ENCODE measurements around the gene ST7.
"Not testable (repeated sequence)": the region's sequence is repeated elsewhere in the genome, so short reads cannot be mapped to it uniquely, and the experiment has no call there.

ST7 gene

DNA sequence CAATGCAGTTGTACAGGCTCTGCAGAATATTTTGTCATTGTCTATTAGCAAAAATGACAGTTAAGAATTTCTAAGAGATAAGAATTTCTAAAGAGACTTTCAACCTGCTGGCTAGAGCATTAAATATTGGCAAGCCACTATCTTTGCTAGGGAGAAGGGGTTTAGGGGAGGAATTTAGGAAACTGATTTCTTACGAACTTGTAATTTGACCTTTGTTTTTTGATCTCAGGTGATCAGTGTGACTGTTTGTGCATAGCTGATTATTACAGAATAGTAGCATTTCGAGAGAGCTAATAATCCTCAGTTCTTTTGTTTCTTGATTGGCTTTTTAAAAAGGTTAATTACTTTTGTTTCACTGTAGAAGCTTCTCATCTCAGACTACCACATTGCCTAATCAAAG is 68.1 kb downstream of the ST7 start:
- in situ Hi-C loops (cut with MboI; ENCODE audit: low sequenced_read_pairs): no loop called here

DNA sequence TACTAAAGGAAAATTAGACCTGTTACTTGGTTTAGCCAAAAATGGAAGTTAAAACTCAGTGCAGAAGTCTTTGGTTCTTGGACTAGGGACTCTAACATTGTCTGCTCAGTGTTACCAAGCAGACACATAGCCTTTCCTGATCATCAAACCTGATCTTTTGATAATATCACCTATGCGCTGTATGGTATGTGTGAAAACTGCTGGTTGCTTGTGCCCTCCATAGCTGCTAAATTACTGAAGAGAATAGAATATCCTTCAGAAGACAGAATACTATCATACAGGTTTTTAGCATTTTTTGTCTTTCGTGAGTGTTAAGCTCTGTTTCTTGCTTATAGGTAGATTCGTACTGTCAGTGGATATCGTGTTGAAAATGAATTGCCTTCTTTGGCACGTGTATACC is 68.7 kb downstream of the ST7 start:
- in situ Hi-C loops (cut with MboI; ENCODE audit: low sequenced_read_pairs): no loop called here

DNA sequence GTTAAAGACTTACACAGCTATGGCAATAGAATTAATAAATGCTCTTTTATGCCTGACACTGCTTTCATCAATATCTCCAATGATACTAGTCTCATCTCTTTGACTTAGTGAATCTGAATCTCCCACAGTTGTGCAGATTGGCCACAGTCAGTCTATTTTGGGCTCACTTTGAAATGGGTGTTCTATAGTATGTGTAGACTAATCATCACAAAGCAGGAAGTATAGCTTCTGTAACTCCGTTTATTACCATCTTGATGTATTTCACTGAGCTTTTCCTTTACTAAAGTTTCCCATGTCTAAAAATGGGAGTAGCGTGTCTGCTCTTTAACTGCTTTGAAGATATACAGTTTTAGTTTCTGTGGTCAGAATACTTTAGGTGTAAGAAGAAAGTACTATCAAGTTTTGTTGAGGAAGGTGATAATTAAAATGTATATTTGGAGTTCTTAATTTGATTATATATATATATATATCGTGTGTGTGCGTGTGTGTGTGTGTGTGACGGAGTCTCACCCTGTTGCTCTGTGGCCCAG is 70.1 kb downstream of the ST7 start:
- in situ Hi-C loops (cut with MboI; ENCODE audit: low sequenced_read_pairs): no loop called here

DNA sequence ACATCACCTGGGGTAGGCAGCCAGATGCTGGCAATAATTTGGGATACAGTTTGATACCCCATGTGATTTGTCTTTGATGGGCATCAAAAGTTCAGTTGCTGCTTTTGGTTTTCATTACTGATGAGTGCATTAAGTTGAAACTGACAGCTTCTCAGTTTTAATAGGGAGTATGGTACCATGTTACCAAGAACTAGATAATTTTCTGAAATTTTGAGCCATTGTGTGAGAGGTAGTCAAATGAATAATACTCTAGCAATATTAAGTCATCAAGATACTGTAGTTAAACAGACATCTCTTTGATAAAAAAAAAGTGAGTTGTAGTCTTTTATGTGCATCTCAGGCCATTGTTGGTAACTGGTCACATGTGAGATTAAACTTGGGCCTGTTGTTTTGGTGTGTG is 71.5 kb downstream of the ST7 start:
- in situ Hi-C loops (cut with MboI; ENCODE audit: low sequenced_read_pairs): no loop called here

DNA sequence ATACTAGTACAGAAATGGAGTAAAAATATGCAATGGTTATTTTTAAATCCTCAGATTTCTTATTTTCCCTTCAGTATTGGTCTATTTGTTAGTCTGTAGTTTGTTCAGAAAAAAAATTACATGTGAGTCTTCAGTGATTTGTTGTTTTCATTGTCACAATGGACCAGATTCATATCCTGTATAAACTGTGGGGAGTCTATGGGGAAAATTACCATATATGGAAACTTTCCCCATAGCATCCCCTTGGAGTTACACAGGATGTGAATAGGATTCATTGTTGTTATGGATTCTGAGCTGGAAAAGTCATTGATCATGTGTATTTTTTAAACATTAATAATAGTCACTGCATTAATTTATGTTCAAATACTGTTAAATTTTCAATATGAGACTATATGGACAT is 72.6 kb downstream of the ST7 start:
- in situ Hi-C loops (cut with MboI; ENCODE audit: low sequenced_read_pairs): no loop called here

DNA sequence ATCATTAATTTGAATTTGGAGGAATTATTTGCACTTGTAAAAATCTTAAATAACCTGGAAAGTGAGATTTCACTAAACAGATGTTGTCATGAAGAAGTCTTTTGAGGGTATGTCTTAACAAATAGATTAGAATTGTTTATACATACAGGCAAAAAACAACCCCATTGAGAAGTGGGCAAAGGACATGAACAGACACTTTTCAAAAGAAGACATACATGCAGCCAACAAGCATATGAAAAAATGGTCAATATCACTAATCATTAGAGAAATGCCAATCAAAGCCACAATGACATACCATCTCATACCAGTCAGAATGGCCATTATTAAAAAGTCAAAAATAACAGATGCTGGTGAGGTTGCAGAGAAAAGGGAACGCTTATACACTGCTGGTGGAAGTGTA is 77.0 kb downstream of the ST7 start:
- in situ Hi-C loops (cut with MboI; ENCODE audit: low sequenced_read_pairs): not testable (repeated sequence)

DNA sequence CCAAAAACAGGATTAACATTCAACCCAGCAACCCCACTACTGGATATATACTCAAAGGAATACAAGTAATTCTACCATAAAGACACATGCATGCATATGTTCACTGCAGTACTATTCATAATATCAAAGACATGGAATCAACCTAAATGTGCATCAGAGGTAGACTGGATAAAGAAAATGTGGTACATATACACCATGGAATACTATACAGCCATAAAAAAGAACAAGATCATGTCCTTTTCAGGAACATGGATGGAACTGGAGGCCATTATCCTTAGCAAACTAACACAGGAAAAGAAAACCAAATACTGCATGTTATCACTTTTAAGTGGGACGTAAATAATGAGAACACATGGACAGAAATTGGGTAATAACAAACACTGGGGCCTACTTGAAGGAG is 77.5 kb downstream of the ST7 start:
- in situ Hi-C loops (cut with MboI; ENCODE audit: low sequenced_read_pairs): not testable (repeated sequence)

DNA sequence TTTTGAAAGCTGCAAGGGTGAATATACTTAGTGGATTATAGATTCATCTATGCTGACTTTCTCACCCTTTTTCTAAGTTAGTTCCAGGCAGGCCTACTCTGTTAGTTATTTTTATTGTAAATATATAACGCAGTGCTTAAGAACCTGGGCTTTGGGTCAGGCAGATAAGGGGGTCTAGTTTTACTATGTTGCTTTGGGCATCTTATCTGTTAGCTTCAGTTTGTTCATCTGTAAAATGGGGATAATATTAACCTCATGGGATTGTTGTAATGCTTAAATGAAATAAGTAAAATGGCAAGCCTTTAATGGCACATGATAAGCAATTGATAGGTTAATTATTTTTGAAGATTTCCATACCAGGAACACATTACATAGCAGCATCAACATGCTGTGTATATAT is 79.5 kb downstream of the ST7 start:
- in situ Hi-C loops (cut with MboI; ENCODE audit: low sequenced_read_pairs): no loop called here

DNA sequence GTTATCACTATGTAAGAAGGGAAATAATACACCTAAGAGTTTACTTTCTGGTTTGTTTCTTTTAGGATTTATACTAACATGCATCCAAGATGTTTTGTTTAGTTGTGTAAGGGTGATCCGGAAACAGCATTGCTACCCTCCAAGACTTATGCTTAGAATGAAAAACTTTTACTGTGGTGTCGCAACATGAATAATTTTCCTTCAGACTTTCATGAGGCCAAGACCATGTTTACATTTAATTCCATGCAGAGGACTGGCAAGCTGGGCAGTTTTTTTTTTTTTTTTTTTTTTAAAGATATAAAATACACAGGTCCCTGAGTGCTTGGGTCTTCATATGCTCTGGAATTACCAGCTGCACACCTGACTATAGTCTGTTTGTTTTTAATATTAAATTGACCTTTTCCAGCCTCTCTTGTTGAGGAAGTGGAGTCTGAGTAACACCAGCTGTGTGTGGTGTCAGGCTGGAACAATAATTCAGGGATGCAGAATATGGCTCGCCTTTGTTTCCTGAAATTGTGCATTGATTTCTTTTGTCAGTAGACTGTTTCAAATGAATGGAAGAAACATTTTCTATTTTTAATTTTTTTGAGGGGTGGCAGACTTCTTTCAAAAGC is 81.7 kb downstream of the ST7 start:
- in situ Hi-C loops (cut with MboI; ENCODE audit: low sequenced_read_pairs): no loop called here

DNA sequence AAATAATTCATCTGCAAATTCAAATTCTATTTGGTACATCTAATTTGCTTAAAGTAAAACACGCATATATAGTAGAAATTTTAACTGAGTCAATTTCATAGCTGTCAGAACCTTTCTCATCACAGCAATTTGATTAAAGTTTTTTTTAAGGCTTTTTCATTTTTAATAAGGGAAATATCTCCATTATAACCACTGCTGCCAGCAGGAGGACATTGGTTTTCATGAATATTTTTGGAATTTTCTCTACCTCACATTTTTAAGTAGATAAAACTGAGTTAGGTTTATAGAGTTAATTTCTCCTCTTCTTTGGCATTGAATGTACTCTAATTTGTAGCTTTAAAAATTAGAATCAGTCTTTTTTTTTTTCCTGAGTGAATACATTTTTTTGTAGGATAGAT is 82.2 kb downstream of the ST7 start:
- in situ Hi-C loops (cut with MboI; ENCODE audit: low sequenced_read_pairs): no loop called here

DNA sequence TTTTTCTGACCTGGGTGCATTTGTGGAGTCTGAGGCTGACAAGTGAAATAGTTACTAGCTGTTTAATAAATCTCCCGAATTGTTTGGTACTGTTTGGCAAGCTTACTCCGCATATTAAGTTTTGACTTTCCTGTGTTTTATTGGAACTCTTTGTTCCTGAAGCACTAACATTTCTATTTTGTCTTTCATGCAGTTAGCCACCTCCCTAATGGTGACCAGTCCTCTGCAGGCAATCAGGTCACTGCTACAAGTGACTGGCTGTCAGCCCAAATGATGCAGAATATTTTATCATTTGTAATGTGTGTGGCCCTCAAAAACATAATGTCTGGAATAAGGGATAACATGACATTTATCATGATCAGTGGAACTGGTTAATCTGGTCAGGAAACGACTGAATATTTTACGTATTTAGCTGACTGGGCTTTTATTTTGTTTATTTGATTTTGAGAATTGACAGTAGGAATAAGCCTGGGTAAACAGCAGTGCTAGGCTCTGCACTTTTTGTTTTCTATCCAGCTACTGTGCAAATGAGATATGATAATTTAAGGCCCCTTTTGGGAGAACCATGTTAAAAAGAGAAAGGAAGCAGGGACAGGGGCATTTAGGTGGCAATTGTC is 82.9 kb downstream of the ST7 start:
- in situ Hi-C loops (cut with MboI; ENCODE audit: low sequenced_read_pairs): no loop called here

DNA sequence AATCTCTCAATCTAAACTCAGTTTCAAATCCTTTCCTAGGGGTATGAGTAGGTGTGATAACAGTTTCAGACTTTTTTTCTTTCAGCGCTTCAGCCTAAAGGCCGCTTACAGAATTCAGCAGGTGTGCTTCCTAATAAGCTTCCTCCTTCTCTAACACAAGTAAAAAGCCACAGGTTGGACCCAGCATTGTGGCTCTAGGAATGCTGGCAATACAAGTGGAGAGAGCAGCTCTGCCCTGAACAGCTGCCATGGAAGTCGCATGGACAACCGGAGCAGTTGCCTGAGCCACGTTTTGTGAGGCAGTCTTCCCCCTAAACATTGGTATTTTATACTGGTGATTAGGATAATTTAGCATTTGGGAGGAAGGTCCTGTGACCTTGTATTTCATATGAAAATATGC is 83.5 kb downstream of the ST7 start:
- in situ Hi-C loops (cut with MboI; ENCODE audit: low sequenced_read_pairs): no loop called here

DNA sequence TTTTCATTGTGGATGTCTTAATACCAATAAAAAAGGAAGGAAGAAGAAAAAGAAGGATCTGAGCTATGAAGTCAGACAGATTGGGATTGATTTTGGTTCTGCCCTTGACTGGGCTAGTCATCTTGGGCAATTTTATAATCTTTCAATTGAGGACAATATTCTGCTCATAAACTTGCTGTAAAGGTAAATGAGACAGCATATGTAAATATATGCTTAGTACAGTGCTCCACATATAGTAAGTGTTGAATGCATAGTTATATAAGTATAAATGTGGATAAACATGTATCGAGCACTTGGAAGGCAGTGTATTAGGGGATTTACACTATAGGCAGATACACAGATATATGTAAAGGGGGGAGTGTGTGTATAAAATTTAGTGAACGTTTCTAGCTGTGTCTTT is 85.1 kb downstream of the ST7 start:
- in situ Hi-C loops (cut with MboI; ENCODE audit: low sequenced_read_pairs): no loop called here

DNA sequence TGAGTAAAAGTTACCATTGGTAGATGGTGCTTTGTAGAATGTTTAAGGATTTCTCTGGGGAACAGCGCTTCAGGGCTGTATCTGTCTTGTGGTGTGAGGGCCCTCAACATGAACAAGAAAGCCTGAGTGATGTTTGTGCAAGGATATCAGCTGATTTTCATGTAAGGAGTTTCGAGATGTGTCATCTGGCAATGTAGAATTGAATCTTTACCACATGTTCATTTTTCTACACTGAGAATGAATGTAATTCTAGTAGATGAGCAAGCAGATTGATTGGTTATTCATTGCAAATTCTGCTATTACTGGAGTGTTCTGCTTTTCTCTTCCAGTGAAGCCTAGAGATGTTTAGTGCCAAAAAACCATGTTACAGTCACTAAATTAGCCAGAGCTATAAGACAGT is 87.7 kb downstream of the ST7 start:
- in situ Hi-C loops (cut with MboI; ENCODE audit: low sequenced_read_pairs): no loop called here

DNA sequence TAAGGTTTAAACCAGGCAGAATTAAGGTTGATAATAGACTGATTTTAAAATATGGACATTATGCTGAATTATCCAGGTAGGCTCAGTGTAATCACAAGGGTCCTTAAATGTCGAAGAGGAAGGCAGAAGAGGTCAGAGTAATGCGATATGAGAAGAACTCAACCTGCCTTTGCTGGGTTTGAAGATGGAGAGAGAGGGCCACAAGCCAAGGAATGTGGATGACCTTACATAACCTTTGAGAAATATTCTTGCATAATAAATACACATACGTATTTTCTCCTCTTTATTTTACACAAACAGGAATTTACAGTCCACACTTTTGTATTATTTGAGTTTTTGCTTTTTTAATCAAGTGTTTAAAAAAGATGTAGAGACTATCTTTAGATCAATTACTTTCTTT is 88.5 kb downstream of the ST7 start:
- in situ Hi-C loops (cut with MboI; ENCODE audit: low sequenced_read_pairs): no loop called here

DNA sequence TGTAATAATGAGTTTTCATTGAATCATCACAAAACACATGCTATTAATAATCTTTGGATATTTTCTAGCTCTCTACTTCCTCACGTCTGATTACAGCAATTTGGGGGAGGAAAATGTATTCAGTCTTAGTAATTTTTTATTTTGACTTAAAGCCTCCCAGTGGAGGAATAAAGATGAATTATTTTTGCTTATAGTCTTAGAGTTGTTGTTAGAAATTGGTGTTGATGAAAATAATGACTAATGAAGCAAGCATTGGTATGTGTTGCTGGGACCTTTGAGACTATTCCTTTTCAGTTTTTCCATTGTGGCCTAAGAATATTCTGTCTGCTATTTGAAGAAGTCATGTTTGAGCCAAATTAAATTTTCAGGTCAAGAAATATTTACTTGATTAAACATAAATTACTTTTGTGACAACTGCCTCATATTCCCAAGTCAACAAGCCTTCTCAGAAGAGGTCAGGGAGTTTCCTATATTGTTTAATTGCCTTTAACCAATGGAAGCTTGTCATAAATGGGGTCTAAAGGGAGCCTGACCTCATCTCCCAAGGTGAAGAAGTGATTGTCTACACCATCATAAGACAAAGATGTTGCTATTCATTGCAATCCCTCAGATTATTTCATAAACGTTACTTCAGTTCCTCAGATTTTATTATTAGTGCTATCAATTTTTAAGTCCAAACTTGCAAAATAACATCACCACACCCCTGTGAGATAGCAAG is 90.0 kb downstream of the ST7 start:
- in situ Hi-C loops (cut with MboI; ENCODE audit: low sequenced_read_pairs): no loop called here

DNA sequence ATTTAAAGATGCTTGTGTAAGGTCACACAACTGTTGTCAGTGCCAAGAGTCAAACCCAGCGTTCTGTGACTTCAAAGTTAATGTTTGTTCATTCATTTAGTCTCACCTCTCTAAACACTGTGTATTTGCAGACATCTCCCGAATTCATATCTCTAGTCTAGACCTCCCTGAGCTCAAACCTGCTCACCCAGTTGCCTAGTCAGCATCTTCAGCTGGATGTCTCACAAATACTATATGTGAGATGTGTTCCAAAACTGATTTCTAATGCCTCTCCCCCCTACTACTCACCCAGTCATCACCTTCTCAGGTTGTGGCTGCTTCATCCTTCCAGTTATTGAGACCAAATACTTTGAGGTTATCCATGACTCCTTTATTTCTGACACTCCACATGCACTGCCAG is 91.4 kb downstream of the ST7 start:
- in situ Hi-C loops (cut with MboI; ENCODE audit: low sequenced_read_pairs): no loop called here

DNA sequence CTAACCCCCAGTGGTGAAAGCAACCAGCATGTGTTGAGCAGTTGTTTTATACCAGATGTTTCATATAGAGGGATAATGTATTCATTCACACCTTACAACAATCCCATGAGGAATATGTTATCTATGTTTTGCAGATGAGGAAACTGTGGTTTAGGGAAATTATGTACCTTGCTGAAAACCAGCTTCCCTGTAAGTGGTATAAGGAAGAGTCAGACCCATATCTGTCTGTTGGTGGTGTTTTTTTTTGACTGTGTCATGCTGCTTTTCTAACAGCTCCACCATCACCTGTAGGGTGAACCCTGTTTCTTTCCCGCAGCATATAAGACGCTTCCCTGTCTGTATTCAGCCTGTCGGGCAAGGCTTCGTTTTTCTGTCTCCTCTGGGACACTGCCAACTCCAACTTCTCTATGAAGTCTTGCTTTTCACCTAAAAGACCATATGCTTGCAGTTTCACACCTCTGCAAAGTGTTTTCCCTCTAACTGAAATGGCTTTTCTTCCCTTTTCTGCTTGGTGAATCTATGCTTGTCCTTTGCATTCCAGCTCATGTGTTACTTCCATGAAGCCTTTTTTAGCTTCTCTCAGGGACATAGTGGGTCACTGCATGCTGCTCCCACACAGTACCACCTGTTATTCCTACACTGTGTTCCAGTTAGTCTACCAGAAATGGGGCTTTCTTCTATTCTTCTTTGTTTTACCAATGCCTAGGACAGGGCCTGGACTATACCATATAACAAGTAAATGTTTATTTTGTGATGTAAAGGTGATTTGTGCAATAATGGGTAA is 92.8 kb downstream of the ST7 start:
- in situ Hi-C loops (cut with MboI; ENCODE audit: low sequenced_read_pairs): no loop called here

DNA sequence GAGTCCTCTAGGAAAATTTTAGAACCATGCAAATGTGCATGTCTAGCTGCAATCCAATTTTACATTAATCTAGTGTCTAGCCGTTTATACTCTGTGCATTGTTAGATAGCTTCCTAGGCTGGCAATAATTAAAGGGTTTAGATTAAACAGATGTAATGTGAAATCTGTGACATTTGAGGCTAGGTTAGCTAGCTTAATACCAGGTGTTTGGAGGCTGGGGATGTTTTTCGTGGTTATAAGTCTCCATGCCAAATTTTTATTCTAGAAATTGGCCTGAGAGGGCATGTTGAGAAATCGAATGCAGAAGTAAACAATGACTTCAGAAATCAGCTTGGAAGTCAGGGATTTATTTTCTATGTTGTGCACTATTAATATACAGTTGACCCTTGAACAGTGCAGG is 94.2 kb downstream of the ST7 start:
- in situ Hi-C loops (cut with MboI; ENCODE audit: low sequenced_read_pairs): no loop called here

DNA sequence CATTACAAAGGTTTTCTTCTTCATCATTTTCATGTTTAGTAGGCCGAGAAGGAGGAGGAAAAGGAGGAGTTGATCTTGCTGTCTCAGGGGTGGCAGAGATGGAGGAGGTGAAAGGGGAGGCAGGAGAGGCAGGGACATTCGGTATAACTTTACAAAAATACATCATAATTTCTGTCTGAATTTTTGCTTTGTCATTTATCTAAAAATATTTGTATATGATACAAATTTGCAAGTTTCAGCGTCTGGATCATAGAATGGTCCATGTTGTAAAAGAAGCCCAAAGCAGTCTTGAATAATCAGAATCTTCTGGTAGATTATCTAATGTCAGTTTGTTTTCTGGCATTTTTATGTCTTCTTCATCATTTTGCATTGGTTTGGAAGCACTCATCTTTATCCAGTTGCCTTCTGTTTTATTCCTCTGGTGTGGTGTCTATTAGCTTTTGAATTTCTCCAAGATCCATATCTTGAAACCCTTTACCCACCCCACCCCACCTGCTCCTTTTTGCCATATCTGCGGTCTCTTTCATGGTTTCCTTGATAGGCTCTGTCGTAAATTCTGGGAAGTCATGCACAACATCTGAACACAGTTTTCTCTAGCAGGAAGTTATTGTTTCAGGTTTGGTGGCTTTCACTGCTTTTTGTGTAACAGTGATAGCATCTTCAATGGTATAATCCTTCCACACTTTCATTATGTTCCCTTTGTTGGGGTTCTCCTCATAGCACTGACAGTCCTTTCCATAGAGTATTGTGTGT is 95.0 kb downstream of the ST7 start:
- in situ Hi-C loops (cut with MboI; ENCODE audit: low sequenced_read_pairs): no loop called here

DNA sequence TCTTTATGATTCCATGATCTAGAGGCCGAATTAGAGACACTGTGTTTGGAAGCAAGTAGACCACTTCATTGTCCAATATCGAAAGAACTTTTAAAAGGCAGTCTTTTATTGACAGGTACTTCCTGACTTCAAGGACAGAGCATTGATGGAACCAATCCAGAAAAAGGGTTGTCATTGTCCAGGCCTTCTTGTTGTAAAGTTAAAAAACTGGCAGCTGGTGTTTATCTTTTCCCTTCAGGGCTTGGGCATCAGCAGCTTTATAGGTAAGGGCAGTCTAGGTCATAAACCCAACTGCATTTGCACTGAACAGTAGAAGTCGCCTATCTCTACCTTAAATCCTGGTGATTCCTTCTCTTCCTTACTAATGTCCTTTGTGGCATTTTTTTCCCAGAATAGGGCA is 95.6 kb downstream of the ST7 start:
- in situ Hi-C loops (cut with MboI; ENCODE audit: low sequenced_read_pairs): no loop called here
